HG02763 (cell line): ENCODE measurements around the gene FKBP1C.

Source experiments
- ATAC-seq: cut with Tn5 transposase; IDR thresholded peaks from one replicate; pipeline ENCODE4 v1.9.1; 2021; ENCODE audit warnings: mild to moderate bottlenecking, moderate library complexity; ENCODE audit not compliant: unreplicated experiment

Gene FKBP1C

GRCh38 chr6:63261820-63262219 lies 50.6 kb downstream of the FKBP1C start:
- no peak for ATAC-seq
